Endometrium (tissue), 2 donors: ENCODE results near the gene HPSE.

Experiments
- FAIRE-seq: peaks from 2 replicates; lab custom pipeline; 2012; peaks lifted over from hg19 to GRCh38; lab: Jason Lieb, UNC
- donor health status: control.
- donor health status: control.

HPSE gene

GRCh38 chr4:83334425-83335241, at the start of gene HPSE:
TSS of gene HPSE (minus strand) at chr4:83334848. CDS start at chr4:83334782, 66 bp downstream.
- no peak for FAIRE-seq

- no peak for FAIRE-seq
Observed at GRCh38 chr4:83382850-83383249, 48.2 kb upstream of the HPSE start.

DNA sequence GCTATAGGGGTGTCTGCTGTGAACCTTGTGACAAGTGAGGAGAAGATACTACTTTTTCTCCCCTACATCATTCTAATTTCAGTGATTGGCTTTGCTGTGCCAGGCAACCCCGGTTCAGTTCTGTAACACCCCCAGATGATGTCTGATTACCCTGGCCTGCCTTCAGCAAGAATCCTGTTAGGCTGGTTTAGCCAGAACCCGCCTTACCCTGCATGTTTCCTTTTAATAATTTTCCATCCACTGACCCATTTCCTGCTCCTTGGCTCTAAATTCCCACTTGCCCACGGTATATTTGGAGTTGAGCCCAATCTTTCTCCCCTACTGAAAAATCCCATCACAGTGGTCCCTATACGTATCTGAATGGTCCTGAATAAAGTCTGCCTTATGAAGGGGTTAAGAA, 46.5 kb upstream of the HPSE start:
- FAIRE-seq, result no peak

DNA sequence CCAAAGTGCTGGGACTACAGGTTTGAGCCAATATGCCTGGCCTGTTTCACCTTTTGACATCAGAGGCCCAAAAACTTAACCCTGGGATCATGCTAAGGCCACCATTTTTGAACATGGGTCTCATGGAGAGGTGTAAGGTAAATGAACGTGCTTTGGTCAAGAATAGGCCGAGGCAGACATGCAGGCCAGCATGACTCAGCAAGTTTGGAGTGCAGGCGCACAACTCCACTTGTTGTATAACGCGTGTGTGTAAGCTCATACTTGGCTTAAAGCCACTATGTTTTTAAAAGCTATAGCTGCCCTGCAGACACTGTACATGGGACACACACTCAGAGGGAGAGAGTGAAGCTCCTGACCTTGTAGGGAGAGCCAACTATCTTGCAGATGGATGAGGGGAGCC, 43.8 kb upstream of the HPSE start:
- no peak for FAIRE-seq

- FAIRE-seq, result no peak
Observed at GRCh38 chr4:83372931-83373330, 38.3 kb upstream of the HPSE start.

DNA sequence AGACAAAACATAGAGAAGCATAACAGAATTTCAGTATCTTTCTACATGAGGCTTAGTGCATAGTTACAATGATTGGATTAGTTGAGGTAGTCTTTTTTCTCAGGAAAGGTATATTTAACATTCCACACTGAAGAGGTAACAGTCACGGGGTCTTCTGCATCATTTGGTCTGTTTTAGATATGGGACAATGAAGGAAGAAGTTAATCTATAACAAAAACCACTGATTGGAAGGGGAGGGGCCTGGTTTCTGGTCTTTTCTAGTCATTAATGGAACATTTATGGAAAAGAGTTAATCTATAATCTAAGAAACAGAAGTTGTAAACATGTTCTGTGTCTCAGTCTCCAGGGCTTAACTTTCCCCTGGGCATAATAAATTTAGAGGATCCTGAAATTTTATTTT, 37.3 kb upstream of the HPSE start:
- no peak for FAIRE-seq

DNA sequence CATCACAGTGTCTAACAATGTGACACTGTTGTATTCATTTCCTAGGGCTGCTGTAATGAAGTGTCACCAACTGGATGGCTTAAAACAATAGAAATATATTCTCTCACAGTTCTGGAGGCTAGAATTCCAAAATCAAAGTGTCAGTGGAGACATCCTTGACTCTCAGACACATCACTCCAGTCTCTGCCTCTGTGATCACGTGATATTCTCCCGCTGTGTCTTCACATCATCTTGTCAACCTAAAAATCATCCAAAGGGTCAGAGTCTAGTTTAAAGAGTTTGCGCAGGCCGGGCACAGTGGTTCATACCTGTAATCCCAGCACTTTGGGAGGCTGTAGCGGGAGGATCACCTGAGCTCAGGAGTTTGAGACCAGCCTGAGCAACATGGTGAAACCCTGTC, 36.6 kb upstream of the HPSE start:
- FAIRE-seq, result no peak

- no peak for FAIRE-seq
Observed at GRCh38 chr4:83370640-83370906, 35.9 kb upstream of the HPSE start.

DNA sequence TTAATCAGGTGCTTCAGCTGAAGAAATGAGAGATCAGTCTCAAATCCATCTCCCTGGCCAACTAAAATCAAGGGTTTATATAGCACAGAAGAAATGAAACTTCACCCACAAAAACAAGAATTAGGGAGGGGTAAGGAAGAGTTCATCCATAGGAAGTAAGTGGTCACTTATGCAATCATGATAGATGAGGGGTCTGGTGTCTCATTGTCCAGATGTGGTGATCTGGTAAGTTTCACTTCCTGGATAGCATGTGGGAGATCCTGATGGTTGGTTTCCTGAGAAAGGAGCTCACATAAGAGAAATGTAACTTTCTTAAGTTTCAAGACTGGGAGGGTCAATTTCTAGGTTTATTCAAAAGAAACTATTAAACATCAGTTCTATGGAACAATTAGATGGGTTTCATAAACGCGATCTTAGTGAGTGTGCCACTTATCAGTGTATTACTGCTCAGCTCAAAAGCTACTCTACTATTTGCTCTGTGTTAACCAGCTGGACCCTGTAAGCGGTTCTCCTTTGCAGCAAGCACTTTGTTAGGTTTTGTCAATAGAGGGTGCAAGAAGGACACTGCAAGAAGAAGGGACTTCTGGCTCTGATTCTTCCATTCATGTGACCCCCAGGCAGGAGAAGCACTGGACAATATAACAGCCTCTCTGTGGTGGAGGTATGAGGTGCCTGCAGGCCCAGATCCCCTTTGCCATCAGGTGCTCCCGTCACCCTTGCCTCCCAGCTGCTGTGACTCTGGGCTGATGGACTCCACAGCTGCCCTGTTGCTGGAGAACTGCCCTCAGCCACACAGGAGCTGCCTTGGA, 35.4 kb upstream of the HPSE start:
- no peak for FAIRE-seq

- FAIRE-seq, result no peak
Observed at GRCh38 chr4:83364312-83364711, 29.7 kb upstream of the HPSE start.

DNA sequence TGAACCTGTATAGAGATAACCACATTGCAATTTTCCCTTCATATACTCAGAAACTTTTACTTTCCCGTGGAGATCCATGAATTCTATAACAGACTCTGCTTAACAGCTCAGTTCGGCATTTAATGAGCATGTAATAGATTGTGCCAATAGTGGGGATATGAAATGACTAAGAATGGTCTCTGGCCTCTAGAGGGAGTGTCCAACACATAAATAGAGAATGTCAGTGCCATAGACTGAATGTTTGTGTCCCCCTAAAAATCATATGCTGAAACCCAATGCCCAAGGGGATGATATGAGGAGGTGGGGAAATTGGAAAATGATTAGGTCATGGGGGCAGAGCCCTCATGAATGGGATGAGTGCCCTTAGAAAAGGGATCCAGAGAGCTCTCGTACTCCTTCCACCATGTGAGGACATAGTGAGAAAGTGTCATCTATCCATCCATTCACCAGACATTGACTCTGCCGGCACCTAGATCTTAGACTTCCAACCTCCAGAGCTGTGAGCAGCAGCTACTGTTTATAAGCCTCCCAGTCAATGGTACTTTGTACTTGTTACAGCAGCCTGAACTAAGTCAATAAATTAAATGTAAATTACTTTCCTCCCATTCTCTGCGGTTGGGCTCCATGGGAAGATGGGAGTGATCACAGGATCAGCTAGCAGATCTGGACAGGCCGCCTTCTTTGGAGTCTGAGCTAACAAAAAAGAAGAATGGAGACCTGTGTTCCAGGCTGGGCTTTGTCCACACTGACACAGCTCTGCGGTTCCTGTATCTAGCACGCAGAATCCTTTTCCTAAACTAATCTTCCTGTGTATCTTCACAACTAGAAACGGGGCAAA, 28.1 kb upstream of the HPSE start:
- no peak for FAIRE-seq

GRCh38 chr4:83361416-83362103, 26.9 kb upstream of the HPSE start:
- FAIRE-seq, result no peak

DNA sequence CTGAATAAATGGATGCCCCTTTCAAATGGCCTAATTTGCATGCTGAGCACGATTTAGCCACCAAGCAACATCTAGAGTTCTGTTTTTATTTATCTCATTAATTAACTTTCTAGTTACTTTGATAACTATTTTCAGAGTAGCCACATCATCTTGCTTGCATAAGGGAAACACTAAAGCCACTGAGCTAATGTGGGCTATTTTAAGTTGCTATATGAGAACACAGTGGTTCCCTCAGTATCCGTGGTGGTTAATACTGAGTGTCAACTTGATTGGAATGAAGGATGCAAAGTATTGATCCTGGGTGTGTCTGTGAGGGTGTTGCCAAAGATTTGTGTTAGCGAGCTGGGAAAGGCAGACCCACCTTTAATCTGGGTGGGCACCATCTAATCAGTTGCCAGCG, 25.4 kb upstream of the HPSE start:
- FAIRE-seq, result no peak

GRCh38 chr4:83358410-83358809, 23.8 kb upstream of the HPSE start:
- FAIRE-seq, result no peak

GRCh38 chr4:83356899-83357661, 22.4 kb upstream of the HPSE start:
- FAIRE-seq, result peak; percentile 93

DNA sequence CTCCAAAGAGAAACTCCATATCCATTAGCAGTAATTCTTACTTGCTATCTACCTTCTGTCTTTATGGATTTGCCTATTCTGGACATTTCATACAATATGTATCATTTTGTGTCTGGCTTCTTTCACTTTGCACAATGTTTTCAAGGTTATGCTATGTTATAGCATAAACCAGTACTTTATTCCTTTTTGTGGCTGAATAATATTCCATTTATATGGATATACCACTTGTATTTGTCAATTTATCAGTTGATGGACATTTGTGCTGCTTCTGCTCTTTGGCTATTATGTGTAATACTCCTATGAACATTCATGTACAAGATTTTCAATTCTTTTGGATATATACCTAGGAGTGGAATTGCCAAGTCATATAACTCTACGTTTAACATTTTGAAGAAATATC, 18.9 kb upstream of the HPSE start:
- no peak for FAIRE-seq

GRCh38 chr4:83348074-83348473, 13.4 kb upstream of the HPSE start:
- no peak for FAIRE-seq

GRCh38 chr4:83342476-83342875, 7.8 kb upstream of the HPSE start:
- FAIRE-seq, result no peak

DNA sequence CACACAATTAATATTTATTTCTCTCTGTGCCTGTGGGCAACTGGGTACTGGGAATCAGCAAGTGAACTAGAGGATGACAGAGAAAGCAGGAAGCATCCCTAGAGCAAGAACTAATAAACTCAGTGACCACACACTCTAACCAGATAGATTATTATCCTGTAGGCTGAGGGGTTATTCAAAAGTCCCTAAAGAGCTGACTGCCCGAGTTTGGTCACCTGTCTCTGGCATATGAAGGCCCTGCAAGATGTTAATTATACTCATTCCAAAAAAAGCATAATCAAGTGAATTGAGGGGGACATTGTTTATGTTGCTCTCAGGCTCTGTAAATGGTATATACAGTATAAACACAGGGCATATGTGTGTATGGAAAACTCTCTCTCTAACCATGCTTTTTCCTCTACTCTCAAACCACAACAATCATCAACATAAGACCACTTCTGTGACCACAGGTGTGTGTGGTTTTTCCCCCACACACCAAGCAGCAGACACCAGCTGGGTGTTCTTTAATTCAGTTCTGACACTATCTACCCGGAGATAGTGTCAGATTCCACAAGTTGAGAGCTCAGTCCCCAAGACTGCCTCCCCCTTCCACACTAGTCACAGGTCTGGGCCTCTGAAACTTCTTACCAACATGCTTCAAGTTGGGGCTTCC, 6.2 kb upstream of the HPSE start:
- FAIRE-seq, result no peak

DNA sequence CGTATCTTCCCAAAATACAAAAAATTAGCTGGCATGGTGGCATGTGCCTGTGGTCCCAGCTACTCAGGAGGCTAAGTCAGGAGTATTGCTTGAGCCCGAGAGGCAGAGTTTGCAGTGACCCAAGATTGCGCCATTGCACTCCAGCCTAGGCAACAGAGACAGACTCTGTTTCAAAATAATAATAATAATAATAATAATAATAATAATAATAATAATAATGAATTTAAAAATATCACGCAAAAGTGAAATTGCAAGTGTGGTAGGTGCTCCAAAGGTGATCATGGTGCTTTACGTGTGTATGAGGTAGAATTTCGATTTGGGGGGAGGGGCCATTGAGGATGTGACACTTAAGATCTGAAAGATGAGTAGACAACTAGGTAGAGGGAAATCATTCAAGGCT, 4.9 kb upstream of the HPSE start:
- no peak for FAIRE-seq

- FAIRE-seq, result no peak
Observed at GRCh38 chr4:83335701-83336100, 1.1 kb upstream of the HPSE start.
